ENCODE results near the gene WFS1. TPM values are rescaled to one million over a fixed set of nuclear protein-coding genes. Genes with fewer than 3 reads are reported as not detected.

The WFS1 gene
- total RNA-seq, 1 experiment from 2014 or later, result 21.5 TPM

DNA sequence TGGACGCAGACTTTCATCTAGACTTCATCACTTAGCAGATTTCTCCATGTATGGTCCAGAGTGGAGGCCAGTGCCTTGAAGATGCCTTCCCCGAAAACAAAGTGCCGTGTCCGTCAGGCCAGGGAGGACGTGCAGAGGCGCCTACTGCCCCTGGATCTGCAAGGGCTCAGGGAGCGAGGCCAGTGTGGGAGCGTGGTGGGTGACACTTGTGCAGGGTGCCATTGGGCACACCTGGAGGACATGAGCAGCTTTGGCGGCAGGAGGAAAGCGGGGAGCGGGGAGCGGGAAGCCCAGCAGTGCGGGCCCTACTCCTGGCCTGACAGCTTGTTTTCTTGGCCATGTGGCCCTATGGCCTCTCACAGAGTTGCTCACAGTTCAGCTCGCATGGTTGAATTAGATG is 25.8 kb downstream of the WFS1 start:
- no peaks in the 10 kb centered on the region for H3K79me2 ChIP-seq (ENCODE audit: insufficient read depth, low read length)
- TF ChIP-seq CEBPB (IDR thresholded peaks at IDR 0.05; ENCODE audit: low read depth) (no peak), SP1 (IDR thresholded peaks at IDR 0.05; ENCODE audit: low read depth) (no peak), SRF (IDR thresholded peaks at IDR 0.05; ENCODE audit: low read depth) (no peak), EGR1 (IDR thresholded peaks at IDR 0.05; ENCODE audit: low read depth) (no peak), POLR2A (IDR thresholded peaks at IDR 0.05; ENCODE audit: borderline replicate concordance, extremely low read depth, insufficient read depth, insufficient read length) (no peak), FOSL1 (IDR thresholded peaks at IDR 0.05; ENCODE audit: low read depth) (no peak), ZNF274 (IDR thresholded peaks at IDR 0.05; ENCODE audit: low read depth, low read length) (no peak), CBX3 (IDR thresholded peaks at IDR 0.05; ENCODE audit: low read depth) (no peak), REST (IDR thresholded peaks at IDR 0.05; ENCODE audit: low read depth) (no peak), EZH2 (IDR thresholded peaks at IDR 0.05) (no peak), POLR2AphosphoS5 (IDR thresholded peaks at IDR 0.05; ENCODE audit: low read depth, low read length) (no peak), YY1 (IDR thresholded peaks at IDR 0.05; ENCODE audit: extremely low read depth, insufficient replicate concordance, low read depth, low read length) (no peak), ATF3 (IDR thresholded peaks at IDR 0.05) (no peak), EZH2phosphoT487 (IDR thresholded peaks at IDR 0.05; ENCODE audit: borderline replicate concordance) (no peak), CTCF (IDR thresholded peaks at IDR 0.05 in 2 of 3, conservative IDR thresholded peaks at IDR 0.05 in 1 of 3; ENCODE audit: borderline replicate concordance in 1 of 3, insufficient read depth in 1 of 3, low read depth in 2 of 3, low read length in 2 of 3) (no peak), ZFX (IDR thresholded peaks at IDR 0.05) (no peak), ELF1 (IDR thresholded peaks at IDR 0.05; ENCODE audit: borderline replicate concordance, low read depth) (no peak), SIN3A (IDR thresholded peaks at IDR 0.05; ENCODE audit: low read depth) (no peak)
- TF ChIP-seq, protein P1, sequence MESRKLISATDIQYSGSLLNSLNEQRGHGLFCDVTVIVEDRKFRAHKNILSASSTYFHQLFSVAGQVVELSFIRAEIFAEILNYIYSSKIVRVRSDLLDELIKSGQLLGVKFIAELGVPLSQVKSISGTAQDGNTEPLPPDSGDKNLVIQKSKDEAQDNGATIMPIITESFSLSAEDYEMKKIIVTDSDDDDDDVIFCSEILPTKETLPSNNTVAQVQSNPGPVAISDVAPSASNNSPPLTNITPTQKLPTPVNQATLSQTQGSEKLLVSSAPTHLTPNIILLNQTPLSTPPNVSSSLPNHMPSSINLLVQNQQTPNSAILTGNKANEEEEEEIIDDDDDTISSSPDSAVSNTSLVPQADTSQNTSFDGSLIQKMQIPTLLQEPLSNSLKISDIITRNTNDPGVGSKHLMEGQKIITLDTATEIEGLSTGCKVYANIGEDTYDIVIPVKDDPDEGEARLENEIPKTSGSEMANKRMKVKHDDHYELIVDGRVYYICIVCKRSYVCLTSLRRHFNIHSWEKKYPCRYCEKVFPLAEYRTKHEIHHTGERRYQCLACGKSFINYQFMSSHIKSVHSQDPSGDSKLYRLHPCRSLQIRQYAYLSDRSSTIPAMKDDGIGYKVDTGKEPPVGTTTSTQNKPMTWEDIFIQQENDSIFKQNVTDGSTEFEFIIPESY (IDR thresholded peaks at IDR 0.05; ENCODE audit: extremely low read depth, insufficient replicate concordance, low read length), result no peak
- TF ChIP-seq, protein P2, sequence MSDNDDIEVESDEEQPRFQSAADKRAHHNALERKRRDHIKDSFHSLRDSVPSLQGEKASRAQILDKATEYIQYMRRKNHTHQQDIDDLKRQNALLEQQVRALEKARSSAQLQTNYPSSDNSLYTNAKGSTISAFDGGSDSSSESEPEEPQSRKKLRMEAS (IDR thresholded peaks at IDR 0.05), result no peak
- H3K36me3 ChIP-seq (ENCODE audit: control insufficient read depth in 1 of 2, insufficient read depth in 2 of 2, low read length in 2 of 2), result no peaks in the 10 kb centered on the region
- H2AFZ ChIP-seq (ENCODE audit: low read depth, low read length, poor library complexity, severe bottlenecking), result no peak overlapping the region
- ATAC-seq (no peak), DNase-seq (ENCODE audit: low read depth, low spot score) (no peak)
- H3K4me1 ChIP-seq (ENCODE audit: control insufficient read depth in 1 of 2, insufficient read depth in 2 of 2, low read length in 2 of 2), result no peaks in the 10 kb centered on the region
- ChIA-PET POLR2A (no interaction called here), RAD21 (ENCODE audit: low non-redundant PET in 1 of 2, low total read pairs in 2 of 2, uncharacterized antibody in 2 of 2, unreplicated experiment in 2 of 2) (no interaction called here), CTCF (no interaction called here)
- H4K20me1 ChIP-seq (ENCODE audit: insufficient read depth), result no peaks in the 10 kb centered on the region
- intact Hi-C loops (cut with micrococcal nuclease), result no loop called here
- no peaks in the 10 kb centered on the region for H3K9me3 ChIP-seq (ENCODE audit: control insufficient read depth in 1 of 2, insufficient read depth in 1 of 2, low read depth in 1 of 2, low read length in 2 of 2)
- H3K9me2 ChIP-seq (ENCODE audit: insufficient read depth), result no peaks in the 10 kb centered on the region
- H3K27ac ChIP-seq (ENCODE audit: low read depth, low read length), result no peak overlapping the region
- H3K4me3 ChIP-seq (replicated peaks in 1 of 2; ENCODE audit: low read depth in 1 of 2, low read length in 2 of 2), result no peak overlapping the region
- H3K4me2 ChIP-seq (ENCODE audit: low read length), result no peak overlapping the region
- no TSS peak for BruUV-seq (replicated peaks)
- H3K27me3 ChIP-seq (ENCODE audit: insufficient read depth, low read length), result no peaks in the 10 kb centered on the region
- no peak overlapping the region for H3K9ac ChIP-seq (ENCODE audit: low read length)

Measured in HCT116 (cell line).